GM19238 (cell line): Measurements from ENCODE around the gene EXD1.
"Not testable (repeated sequence)": the region's sequence is repeated elsewhere in the genome, so short reads cannot be mapped to it uniquely, and the experiment has no call there.

Source experiments
- DNase-seq: peaks from one replicate; pipeline ENCODE4 v3.0.0; 2011; ENCODE audit warnings: low spot score; ENCODE audit not compliant: insufficient read length

EXD1 gene

GRCh38 chr15:41148065-41148464 is 82.5 kb downstream of the EXD1 start:
- no peak for DNase-seq

- no peak for DNase-seq
Observed at GRCh38 chr15:41139619-41140018, 90.9 kb downstream of the EXD1 start.

GRCh38 chr15:41139112-41139511 is 91.4 kb downstream of the EXD1 start:
- DNase-seq: not testable (repeated sequence)

GRCh38 chr15:41135580-41135979 is 95.0 kb downstream of the EXD1 start:
- not testable (repeated sequence) for DNase-seq

- no peak for DNase-seq
Observed at GRCh38 chr15:41133454-41133853, 97.1 kb downstream of the EXD1 start.
